HUES64 (cell line): ENCODE results near the gene SLCO2B1.

Source experiments
- H3K27ac ChIP-seq: 2 replicates; pipeline ENCODE4 v1.7.0; 2013; ENCODE audit warnings: low read depth, low read length, inconsistent platforms
- H3K27me3 ChIP-seq: 2 replicates; pipeline ENCODE4 v1.6.1; 2013; ENCODE audit warnings: mild to moderate bottlenecking, low read length; ENCODE audit not compliant: insufficient read depth
- H3K36me3 ChIP-seq: 2 replicates; pipeline ENCODE4 v1.6.1; 2013; ENCODE audit warnings: mild to moderate bottlenecking, low read length; ENCODE audit not compliant: insufficient read depth
- H3K4me1 ChIP-seq: 2 replicates; pipeline ENCODE4 v1.6.1; 2013; ENCODE audit warnings: mild to moderate bottlenecking, low read length, moderate library complexity; ENCODE audit not compliant: insufficient read depth
- H3K4me3 ChIP-seq: 2 replicates; pipeline ENCODE4 v1.5.1; 2013; ENCODE audit warnings: mild to moderate bottlenecking, low read length, moderate library complexity
- H3K9ac ChIP-seq: 2 replicates; pipeline ENCODE4 v1.6.1; 2013; ENCODE audit warnings: mild to moderate bottlenecking, low read depth, low read length
- H3K9me3 ChIP-seq: 2 replicates; pipeline ENCODE4 v1.6.1; 2013; ENCODE audit warnings: low read depth, low read length; ENCODE audit not compliant: insufficient read depth
- WGBS: fragments of 150-250, 120-280 bp; methylation state at CpG from one replicate; pipeline ENCODE4 v1.1.7; 2013; ENCODE audit warnings: missing lambda C conversion rate; 5-methylcytosine and 5-hydroxymethylcytosine counted together

The SLCO2B1 gene

DNA sequence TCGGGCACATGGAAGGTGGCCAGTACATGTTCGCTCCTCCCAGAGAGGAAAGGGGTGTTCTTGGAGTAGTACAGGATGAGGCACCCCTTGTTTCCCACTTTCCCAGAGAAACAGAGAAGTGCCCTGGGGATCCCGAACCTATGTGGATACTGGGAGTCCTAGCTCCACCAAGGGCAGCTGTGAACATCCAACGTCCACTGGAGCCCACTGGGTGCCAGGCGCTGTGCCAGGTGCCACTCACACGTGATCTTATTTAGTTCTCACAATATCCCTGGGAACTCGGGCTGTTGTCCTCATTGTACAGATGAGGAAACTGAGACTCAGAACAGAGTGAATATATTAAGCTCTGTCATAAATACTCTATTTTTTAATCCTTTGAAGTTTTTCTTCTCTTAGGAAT is 12.0 kb downstream of the SLCO2B1 start:
- Histone ChIP-seq H3K4me1 (no peaks in the 10 kb centered on the region), H3K4me3 (no peak overlapping the region), H3K36me3 (no peaks in the 10 kb centered on the region), H3K27me3 (no peaks in the 10 kb centered on the region), H3K9ac (no peak overlapping the region), H3K9me3 (peaks cover 6% of the 10 kb centered on the region; the same call in 1 of the 2 replicates), H3K27ac (no peak overlapping the region)
- 93% methylated on average over 6 of the region's 7 CpGs for WGBS

DNA sequence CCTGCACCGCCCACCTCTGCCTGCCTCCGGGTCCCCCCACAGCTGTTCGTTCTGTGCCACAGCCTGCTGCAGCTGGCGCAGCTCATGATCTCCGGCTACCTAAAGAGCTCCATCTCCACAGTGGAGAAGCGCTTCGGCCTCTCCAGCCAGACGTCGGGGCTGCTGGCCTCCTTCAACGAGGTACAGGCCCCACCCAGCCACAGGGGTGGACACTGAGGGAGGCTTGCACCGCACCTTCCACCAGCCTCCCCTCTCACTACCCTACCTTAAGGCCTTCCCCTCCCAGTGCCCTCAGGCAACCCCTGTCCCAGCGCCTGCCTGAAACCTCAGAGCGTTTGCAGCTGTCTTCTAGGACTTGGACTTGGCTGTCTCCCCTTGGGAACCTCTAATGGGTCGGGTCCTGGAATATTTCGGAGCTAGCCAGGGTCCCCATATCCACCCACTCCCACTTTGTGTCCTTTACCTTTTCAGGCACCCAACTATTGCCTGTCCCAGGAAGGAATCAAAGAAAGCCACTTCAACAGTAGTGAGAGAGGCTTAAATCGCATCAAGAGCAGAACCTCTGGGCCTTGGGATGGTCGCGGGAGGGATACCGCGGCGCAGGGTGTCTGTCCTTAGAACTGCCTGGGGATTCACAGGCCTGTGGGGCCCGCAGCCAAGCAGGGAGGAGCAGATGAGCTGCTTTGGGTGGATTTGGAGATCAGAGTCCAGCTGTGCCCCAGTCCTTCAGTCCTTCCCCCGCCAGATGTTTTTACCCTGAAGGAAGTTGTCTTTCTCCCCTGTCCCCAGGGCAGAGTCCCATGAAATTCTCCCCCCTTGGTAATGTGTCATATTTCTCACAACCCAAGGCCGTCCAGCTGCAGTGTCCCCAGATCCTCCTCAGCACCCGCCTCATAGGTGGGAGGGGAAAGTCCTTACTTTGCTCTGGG is 13.3 kb downstream of the SLCO2B1 start:
- Histone ChIP-seq H3K4me1 (no peaks in the 10 kb centered on the region), H3K36me3 (no peaks in the 10 kb centered on the region), H3K27ac (no peak overlapping the region), H3K9ac (no peak overlapping the region), H3K9me3 (peaks cover 6% of the 10 kb centered on the region; the same call in 1 of the 2 replicates), H3K4me3 (no peak overlapping the region), H3K27me3 (no peaks in the 10 kb centered on the region)
- 84% methylated on average over 25 of the region's 25 CpGs for WGBS

- Histone ChIP-seq H3K9ac (no peak overlapping the region), H3K4me3 (no peak overlapping the region), H3K9me3 (peaks cover 4% of the 10 kb centered on the region; the same call in 1 of the 2 replicates), H3K27me3 (no peaks in the 10 kb centered on the region), H3K36me3 (no peaks in the 10 kb centered on the region), H3K27ac (no peak overlapping the region), H3K4me1 (no peaks in the 10 kb centered on the region)
- WGBS = 92% methylated on average over 11 of the region's 11 CpGs
Observed at GRCh38 chr11:75165721-75166120, 14.8 kb downstream of the SLCO2B1 start.

- WGBS = 92% methylated on average over 3 of the region's 3 CpGs
- no peaks in the 10 kb centered on the region for H3K36me3 ChIP-seq
- H3K4me1 ChIP-seq = no peaks in the 10 kb centered on the region
- H3K9ac ChIP-seq = no peak overlapping the region
- no peaks in the 10 kb centered on the region for H3K9me3 ChIP-seq
- H3K27me3 ChIP-seq = no peaks in the 10 kb centered on the region
- H3K4me3 ChIP-seq = no peak overlapping the region
- no peak overlapping the region for H3K27ac ChIP-seq
Observed at GRCh38 chr11:75166791-75167190, 15.9 kb downstream of the SLCO2B1 start.

GRCh38 chr11:75167617-75168016 is 16.7 kb downstream of the SLCO2B1 start:
- Histone ChIP-seq H3K27ac (no peak overlapping the region), H3K4me1 (no peaks in the 10 kb centered on the region), H3K27me3 (no peaks in the 10 kb centered on the region), H3K9ac (no peak overlapping the region), H3K36me3 (no peaks in the 10 kb centered on the region), H3K9me3 (no peaks in the 10 kb centered on the region), H3K4me3 (no peak overlapping the region)
- WGBS = 85% methylated on average over 3 of the region's 3 CpGs

GRCh38 chr11:75169101-75169885 is 18.4 kb downstream of the SLCO2B1 start:
- no peaks in the 10 kb centered on the region for H3K36me3 ChIP-seq
- H3K27ac ChIP-seq = no peak overlapping the region
- H3K4me1 ChIP-seq = no peaks in the 10 kb centered on the region
- no peaks in the 10 kb centered on the region for H3K9me3 ChIP-seq
- 96% methylated on average over 13 of the region's 13 CpGs for WGBS
- no peak overlapping the region for H3K9ac ChIP-seq
- H3K4me3 ChIP-seq = no peak overlapping the region
- no peaks in the 10 kb centered on the region for H3K27me3 ChIP-seq

GRCh38 chr11:75170516-75171201 is 19.8 kb downstream of the SLCO2B1 start:
- Histone ChIP-seq H3K9me3 (no peaks in the 10 kb centered on the region), H3K4me1 (no peaks in the 10 kb centered on the region), H3K27me3 (no peaks in the 10 kb centered on the region), H3K9ac (no peak overlapping the region), H3K36me3 (no peaks in the 10 kb centered on the region), H3K27ac (no peak overlapping the region), H3K4me3 (no peak overlapping the region)
- WGBS = 85% methylated on average over 18 of the region's 18 CpGs

DNA sequence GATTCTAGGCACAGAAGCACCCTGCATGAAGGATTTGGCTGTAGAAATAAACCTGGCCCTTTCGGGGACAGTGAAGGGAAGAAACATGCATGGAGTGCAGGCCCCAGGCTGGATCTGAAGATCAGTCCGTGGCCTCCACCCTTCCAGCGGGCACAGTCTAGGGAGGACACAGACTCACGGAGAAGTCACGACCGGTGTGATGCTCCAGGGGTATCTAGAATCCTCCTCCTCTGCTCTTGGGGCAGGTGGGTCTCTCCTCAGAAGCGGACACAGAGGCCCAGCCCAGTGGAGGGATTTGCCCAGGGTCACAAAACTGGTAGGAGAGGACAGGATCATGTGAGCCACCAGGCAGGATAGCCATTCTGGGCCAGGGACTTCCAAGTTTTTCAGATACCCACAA is 22.4 kb downstream of the SLCO2B1 start:
- H3K4me1 ChIP-seq = no peaks in the 10 kb centered on the region
- H3K9ac ChIP-seq = no peak overlapping the region
- WGBS = 93% methylated on average over 7 of the region's 7 CpGs
- no peaks in the 10 kb centered on the region for H3K36me3 ChIP-seq
- no peak overlapping the region for H3K27ac ChIP-seq
- no peaks in the 10 kb centered on the region for H3K27me3 ChIP-seq
- H3K4me3 ChIP-seq = no peak overlapping the region
- H3K9me3 ChIP-seq = no peaks in the 10 kb centered on the region

DNA sequence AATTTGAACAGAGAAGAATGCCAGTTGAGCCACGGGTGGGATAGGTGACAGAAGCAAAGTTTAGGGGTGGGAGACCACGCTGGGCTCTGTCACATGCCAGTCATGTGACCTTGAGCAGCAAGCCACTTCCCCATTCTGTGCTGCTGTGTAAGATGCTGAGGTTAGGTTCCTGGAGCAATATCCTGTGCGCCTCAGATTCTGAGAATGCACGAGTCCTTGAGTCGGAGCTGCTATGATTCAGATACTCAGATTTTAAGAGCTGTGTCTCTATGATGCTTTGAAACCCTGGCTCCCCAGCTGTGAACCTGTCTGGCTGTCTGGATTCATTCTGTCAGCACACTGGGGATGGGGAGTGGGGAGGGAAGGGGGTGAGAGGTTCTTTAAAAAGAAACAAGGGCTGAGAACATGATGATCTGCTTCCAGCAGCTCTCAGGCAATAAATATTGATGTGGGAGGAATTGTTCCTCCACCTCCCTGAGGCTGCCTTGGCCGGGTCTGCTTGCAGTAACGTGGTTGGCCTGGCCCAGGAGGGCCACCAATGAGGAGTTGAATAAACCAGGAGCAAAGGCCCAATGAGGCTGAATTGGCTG is 24.0 kb downstream of the SLCO2B1 start:
- no peak overlapping the region for H3K4me3 ChIP-seq
- H3K36me3 ChIP-seq = no peaks in the 10 kb centered on the region
- H3K27me3 ChIP-seq = no peaks in the 10 kb centered on the region
- no peaks in the 10 kb centered on the region for H3K4me1 ChIP-seq
- 80% methylated on average over 7 of the region's 7 CpGs for WGBS
- H3K9me3 ChIP-seq = no peaks in the 10 kb centered on the region
- no peak overlapping the region for H3K27ac ChIP-seq
- H3K9ac ChIP-seq = no peak overlapping the region

- Histone ChIP-seq H3K9me3 (no peaks in the 10 kb centered on the region), H3K27ac (no peak overlapping the region), H3K4me3 (no peak overlapping the region), H3K27me3 (no peaks in the 10 kb centered on the region), H3K4me1 (peaks cover 4% of the 10 kb centered on the region; the same call in 1 of the 2 replicates), H3K36me3 (no peaks in the 10 kb centered on the region), H3K9ac (no peak overlapping the region)
- 74% methylated on average over 3 of the region's 3 CpGs for WGBS
Observed at GRCh38 chr11:75182664-75183063, 31.8 kb downstream of the SLCO2B1 start.
